ENCODE data around the gene ITGAX.
"Not testable (repeated sequence)": the region's sequence is repeated elsewhere in the genome, so short reads cannot be mapped to it uniquely, and the experiment has no call there.

The ITGAX gene

DNA sequence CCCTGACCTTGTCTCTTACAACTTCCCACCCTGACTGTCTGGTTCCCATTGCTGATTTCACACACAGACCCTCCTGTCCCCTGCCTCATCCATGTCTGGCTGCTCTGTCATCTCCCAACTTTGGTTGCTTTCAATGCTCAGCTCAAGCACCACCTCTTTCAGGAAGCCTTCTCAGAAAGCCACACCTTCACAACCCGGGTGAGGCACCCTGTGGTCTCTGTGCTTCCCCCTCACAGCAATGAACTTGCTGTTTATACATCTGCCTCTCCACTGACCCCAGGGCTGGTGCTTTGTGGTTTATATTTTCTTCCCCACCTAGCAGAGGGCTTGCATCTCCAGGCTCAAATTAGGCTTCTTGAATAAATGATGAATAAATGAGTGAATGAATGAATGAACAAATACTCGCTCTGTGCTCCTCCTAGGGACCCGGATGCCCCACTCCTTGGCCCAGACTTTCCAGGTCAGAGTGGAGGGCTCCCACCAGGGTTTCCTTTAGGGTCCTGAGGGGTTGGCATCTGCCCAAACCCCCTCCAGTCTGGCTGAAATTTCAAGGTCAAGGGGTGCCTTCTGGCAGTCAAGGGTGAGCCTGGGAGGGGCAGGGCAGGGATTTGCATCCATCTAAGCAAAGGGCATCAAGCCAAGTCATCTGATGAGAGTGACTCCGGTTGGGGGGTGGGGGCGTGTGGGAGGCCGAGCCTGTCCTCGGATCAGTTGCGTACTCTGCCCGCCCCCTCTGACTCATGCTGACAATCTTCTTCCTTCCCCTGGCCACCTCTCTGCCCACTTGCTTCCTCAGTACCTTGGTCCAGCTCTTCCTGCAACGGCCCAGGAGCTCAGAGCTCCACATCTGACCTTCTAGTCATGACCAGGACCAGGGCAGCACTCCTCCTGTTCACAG, at the start of gene ITGAX:
TSS of gene ITGAX (plus strand) at position 783 of the 898 bp plus-strand sequence. CDS start at position 862, 79 bp downstream.
- in situ Hi-C loops (cut with HindIII; ENCODE audit: low sequenced_read_pairs), result no loop called here

DNA sequence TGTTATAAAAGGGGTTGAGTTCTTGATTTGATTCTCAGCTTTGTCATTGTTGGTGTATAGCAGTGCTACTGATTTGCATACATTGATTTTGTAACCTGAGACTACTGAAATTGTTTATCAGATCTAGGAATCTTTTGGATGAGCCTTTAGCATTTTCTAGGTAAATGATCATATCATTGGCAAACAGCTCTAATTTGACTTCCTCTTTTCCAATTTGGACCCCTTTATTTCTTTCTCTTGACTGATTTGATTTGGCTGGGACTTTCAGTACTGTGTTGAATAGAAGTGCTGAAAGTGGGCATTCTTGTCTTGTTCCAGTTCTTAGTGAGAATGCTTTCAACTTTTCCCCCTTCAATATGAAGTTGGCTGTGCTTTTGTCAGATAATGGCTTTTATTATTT, 49.8 kb upstream of the ITGAX start:
- in situ Hi-C loops (cut with HindIII; ENCODE audit: low sequenced_read_pairs), result no loop called here

DNA sequence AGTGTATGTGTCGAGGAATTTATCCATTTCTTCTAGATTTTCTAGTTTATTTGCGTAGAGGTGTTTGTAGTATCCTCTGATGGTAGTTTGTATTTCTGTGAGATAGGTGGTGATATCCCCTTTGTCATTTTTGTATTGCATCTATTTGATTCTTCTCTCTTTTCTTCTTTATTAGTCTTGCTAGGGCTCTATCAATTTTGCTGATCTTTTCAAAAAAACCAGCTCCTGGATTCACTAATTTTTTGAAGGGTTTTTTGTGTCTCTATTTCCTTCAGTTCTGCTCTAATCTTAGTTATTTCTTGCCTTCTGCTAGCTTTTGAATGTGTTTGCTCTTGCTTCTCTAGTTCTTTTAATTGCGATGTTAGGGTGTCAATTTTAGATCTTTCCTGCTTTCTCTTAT, 46.6 kb upstream of the ITGAX start:
- in situ Hi-C loops (cut with HindIII; ENCODE audit: low sequenced_read_pairs), result not testable (repeated sequence)

DNA sequence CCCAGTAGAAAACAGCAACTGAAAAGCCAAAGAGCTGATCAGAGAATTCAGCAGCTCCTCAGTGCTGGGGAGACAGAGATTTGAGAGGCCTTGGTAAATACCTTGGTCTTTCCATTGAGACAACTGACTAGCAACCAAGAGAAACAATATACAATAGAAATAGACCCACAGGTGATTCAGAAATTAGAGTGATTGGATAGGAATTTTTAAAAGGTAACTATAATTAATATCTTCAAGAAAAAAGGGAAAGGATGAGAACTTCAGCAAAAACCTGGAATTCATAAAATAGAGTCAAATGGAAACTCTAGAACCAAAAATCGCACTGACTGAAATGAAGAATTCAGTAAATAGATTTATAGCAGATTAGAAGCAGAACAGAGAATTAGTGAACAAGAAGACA, 32.5 kb upstream of the ITGAX start:
- in situ Hi-C loops (cut with HindIII; ENCODE audit: low sequenced_read_pairs), result no loop called here

DNA sequence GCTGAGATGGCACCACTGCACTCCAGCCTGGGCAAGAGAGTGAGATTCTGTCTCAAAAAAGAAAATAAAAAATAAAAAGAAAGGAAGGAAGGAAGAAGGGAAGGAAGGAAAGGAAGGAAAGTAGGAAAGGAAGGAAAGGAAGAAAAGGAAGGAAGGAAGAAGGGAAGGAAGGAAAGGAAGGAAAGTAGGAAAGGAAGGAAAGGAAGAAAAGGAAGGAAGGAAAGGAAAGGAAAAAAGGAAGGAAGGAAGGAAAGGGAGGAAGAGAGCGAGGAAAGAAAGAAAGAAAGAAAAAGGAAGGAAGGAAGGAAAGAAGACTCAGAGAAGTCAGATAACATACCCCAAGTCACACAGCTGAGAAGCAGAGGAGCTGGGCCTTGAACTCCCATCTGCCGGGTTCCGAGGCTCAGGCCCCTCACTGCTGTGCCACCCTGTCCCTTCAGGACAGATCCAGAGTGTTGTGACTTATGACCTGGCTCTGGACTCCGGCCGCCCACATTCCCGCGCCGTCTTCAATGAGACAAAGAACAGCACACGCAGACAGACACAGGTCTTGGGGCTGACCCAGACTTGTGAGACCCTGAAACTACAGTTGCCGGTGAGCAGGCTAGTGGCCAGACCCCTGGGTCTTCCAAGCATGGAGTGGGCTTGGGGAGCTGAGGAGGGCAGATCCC, 30.9 kb upstream of the ITGAX start:
- in situ Hi-C loops (cut with HindIII; ENCODE audit: low sequenced_read_pairs), result no loop called here

DNA sequence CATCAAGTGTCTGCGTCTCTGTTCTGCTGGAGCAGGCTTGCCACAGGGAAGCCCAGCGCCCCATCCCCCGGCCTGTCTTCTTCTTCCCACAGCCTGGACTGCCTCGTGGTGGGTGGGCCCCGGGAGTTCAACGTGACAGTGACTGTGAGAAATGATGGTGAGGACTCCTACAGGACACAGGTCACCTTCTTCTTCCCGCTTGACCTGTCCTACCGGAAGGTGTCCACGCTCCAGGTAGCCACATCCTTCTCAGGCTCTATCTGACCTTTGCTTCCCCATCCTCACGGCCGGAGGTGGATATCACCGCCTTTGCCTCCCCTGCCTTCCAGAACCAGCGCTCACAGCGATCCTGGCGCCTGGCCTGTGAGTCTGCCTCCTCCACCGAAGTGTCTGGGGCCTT, 29.8 kb upstream of the ITGAX start:
- in situ Hi-C loops (cut with HindIII; ENCODE audit: low sequenced_read_pairs), result no loop called here

DNA sequence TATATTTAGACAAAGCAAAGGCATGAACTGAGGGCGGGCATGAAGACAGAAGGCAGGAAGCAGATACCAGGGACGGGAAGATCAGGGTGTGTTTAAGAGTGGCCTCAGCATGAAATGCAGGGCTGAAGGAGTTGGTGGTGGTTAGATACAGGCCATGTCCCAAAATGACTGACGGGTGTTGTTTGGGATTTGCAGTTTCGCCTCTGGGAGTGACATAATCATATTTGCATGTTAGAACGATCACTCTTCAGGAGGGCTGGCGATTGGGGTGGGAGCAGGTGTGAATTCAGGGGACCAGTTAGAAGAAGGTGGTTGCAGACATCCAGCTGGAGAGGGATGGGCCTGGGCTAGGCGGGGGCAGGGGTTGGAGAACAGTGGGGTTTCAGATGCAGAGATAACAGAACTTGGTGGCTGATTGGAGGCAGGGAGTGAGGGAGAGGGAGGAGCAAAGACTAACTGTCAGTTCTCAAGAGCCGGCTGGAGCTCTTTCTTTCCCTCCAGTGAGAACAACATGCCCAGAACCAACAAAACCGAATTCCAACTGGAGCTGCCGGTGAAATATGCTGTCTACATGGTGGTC, 27.2 kb upstream of the ITGAX start:
- in situ Hi-C loops (cut with HindIII; ENCODE audit: low sequenced_read_pairs), result no loop called here

DNA sequence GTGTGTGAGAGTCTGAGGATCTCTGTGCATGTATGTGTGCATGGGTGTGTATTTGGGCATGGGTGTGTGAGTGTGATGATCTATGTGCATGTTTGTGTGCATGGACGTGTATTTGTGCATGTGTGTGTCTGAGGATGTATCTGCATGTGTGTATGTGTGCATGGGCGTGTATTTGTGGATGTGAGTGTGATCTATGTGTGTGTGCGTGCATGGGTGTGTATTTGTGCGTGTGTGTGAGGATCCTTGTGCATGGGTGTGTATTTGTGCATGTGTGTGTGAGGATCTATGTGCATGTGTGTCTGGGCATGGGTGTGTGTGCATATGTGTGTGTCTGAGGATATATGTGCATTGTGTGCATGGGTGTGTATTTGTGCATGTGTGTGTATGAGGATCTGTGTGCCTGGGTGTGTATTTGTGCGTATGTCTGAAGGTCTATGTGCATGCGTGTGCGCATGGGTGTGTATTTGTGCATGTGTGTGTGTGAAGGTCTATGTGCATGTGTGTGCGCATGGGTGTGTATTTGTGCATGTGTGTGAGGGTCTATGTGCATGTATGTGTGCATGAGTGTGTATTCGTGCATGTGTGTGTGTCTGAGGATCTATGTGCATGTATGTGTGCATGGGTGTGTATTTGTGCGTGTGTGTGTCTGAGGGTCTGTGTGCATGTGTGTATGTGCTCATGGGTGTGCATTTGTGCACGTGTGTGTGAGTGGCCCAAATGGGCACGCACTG, 26.5 kb upstream of the ITGAX start:
- in situ Hi-C loops (cut with HindIII; ENCODE audit: low sequenced_read_pairs), result no loop called here

DNA sequence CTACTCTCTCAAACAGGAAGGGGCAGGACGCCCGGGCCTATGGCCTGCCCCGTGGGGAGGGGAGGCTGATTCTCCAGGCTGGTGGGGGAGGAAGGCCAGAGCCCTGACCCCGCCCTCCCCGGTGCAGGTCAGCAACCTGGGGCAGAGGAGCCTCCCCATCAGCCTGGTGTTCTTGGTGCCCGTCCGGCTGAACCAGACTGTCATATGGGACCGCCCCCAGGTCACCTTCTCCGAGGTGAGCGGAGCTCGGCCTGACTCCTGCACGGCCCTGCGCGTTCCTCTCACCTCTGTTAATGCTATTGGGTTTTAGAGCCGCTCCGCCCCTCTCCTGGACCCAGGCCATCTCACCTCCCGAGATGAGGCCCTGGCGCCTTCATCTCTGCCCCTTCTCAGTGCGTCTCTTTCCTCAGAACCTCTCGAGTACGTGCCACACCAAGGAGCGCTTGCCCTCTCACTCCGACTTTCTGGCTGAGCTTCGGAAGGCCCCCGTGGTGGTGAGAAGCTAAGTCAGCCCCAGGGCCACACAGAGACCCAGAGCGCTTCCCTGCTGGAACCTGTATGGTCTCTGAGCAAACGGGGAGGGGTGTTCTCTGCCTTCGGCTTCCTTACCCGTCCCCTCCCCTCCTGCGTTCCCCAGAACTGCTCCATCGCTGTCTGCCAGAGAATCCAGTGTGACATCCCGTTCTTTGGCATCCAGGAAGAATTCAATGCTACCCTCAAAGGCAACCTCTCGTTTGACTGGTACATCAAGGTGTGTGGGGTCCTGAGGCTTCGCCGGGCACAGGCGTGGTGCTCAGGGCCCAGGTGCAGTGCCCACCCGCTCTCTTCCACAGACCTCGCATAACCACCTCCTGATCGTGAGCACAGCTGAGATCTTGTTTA, 25.1 kb upstream of the ITGAX start:
- in situ Hi-C loops (cut with HindIII; ENCODE audit: low sequenced_read_pairs), result no loop called here

DNA sequence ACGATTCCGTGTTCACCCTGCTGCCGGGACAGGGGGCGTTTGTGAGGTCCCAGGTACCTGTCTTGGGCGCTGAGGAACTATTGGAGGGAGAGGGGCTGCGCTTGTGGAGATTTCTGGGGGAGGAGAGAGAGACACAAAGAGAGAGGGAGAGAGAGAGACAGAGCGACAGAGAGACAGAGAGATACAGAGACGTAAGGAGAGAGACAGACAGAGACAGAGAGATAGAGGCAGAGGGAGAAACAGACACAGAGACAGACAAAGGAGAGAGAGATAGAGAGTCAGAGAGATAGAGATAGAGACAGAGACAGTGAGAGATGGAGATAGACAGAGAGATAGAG, 24.5 kb upstream of the ITGAX start:
- in situ Hi-C loops (cut with HindIII; ENCODE audit: low sequenced_read_pairs), result no loop called here

DNA sequence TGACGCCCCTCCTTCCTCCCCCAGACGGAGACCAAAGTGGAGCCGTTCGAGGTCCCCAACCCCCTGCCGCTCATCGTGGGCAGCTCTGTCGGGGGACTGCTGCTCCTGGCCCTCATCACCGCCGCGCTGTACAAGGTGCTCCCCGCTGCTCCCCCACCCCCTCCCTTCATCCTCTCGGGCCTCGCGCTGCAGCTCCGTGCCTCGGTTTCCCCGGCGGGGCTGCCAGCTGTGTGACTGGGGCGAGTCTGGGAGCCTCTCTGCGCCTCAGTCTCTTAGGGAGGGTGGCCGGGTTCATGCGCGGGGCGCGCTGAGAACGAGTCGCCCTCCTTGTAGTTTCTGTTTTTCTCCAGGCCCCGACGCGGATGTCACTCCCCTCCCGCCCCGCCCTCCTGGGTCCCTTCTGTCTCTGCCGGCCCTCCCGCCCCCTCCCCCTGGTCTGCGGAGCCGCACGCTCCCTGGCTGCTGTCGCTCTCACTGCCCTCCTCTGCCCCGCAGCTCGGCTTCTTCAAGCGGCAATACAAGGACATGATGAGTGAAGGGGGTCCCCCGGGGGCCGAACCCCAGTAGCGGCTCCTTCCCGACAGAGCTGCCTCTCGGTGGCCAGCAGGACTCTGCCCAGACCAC, 23.7 kb upstream of the ITGAX start:
- in situ Hi-C loops (cut with HindIII; ENCODE audit: low sequenced_read_pairs), result no loop called here

DNA sequence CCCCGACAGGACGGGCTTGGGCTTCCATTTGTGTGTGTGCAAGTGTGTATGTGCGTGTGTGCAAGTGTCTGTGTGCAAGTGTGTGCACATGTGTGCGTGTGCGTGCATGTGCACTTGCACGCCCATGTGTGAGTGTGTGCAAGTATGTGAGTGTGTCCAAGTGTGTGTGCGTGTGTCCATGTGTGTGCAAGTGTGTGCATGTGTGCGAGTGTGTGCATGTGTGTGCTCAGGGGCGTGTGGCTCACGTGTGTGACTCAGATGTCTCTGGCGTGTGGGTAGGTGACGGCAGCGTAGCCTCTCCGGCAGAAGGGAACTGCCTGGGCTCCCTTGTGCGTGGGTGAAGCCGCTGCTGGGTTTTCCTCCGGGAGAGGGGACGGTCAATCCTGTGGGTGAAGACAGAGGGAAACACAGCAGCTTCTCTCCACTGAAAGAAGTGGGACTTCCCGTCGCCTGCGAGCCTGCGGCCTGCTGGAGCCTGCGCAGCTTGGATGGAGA, 23.1 kb upstream of the ITGAX start:
- in situ Hi-C loops (cut with HindIII; ENCODE audit: low sequenced_read_pairs), result no loop called here

DNA sequence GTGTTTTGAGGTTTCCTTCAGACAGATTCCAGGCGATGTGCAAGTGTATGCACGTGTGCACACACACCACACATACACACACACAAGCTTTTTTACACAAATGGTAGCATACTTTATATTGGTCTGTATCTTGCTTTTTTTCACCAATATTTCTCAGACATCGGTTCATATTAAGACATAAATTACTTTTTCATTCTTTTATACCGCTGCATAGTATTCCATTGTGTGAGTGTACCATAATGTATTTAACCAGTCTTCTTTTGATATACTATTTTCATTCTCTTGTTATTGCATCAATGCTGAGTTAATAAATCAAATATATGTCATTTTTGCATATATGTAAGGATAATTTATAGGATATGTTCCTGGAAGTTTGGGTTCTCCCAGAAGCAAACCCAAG, 22.4 kb upstream of the ITGAX start:
- in situ Hi-C loops (cut with HindIII; ENCODE audit: low sequenced_read_pairs), result no loop called here

DNA sequence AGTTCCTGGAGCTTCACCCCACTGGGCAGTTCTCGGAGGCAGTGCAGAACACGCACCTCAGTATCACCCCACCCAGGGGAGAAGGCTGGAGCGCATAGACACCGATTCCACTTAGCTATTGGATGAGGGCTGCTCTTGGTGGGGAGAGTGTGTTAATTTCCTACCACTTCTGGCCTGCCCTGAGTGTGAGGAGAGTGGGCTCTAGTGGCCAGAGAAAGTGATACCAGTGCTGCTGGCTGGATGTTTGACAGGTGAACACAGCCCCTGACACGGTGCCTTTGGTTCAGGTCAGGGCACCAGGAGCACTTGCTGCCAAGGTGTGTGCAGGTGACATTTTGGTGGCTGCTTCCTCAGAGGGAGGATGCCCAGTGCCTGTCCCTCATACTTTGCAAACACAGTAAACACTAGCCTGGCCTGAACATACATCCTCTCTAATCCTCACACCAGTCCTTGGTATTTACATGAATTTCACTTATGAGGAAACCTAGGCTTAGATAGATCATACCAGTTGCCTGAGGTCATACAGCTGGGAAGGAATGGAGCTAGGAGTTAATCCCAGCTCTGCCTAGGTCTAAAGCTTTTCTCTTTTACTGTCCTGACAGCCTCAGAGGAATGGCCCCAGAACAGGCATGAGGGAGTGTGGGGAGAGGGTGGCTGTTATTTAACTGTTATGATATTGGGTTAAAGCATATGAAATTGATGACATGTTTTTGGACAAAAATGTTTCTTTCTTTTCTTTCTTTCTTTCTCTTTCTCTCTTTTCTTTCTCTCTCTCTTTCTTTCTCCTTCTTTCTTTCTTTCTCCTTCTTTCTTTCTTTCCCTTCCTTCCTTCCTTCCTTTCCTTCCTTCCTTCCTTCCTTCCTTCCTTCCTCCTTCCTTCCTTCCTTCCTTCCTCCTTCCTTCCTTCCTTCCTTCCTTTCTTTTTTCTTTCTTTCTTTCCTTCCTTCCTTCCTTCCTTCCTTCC, 21.0 kb upstream of the ITGAX start:
- in situ Hi-C loops (cut with HindIII; ENCODE audit: low sequenced_read_pairs), result no loop called here

DNA sequence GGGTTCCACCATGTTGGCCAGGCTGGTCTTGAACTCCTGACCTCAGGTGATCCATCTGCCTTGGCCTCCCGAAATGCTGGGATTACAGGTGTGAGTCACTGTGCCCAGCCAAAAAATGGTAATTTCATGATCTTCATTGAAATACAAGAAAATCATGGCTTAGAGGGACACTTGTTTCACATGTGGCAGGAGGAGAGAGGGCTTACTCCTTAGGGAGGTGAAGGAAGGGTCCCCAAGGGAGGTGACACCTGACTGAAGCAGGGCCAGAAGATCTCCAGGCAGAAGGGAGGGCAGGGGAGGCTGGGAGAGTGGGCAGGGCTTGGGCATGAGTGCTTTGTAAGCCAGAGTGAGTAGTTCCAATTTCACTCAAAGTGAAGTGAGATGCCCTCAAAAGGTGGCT, 20.0 kb upstream of the ITGAX start:
- in situ Hi-C loops (cut with HindIII; ENCODE audit: low sequenced_read_pairs), result no loop called here

DNA sequence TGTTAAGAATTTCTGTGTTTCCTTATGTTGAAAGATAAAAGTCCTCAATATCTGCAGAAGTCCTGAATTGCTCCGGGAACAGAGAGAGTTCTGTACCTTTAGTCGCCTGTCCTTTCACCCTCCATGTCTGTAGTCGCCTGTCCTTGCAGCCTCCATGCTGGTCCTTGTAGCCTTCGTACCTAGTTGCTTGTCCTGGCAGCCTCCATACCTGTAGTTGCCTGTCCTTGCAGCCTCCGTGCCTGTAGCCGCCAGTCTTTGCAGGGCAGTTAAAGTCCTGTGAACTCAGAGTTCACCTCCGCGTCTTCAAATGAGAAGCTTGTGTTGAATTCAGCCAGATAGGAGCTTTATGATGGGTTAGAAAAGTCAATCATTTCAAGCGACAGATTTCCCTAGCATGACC, 19.5 kb upstream of the ITGAX start:
- in situ Hi-C loops (cut with HindIII; ENCODE audit: low sequenced_read_pairs), result no loop called here

DNA sequence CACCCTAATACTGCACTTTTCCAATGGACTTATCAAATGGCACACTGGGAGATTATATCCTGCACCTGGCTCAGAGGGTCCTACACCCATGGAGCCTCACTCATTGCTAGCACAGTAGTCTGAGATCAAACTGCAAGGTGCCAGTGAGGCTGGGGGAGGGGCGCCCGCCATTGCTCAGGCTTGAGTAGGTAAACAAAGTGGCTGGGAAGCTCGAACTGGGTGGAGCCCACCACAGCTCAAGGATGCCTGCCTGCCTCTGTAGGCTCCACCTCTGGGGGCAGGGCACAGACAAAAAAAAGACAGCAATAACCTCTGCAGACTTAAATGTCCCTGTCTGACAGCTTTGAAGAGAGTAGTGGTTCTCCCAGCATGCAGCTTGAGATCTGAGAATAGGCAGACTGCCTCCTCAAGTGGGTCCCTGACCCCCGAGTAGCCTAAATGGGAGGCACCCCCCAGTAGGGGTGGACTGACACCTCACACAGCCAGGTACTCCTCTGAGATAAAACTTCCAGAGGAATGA, 16.8 kb upstream of the ITGAX start:
- in situ Hi-C loops (cut with HindIII; ENCODE audit: low sequenced_read_pairs), result not testable (repeated sequence)

DNA sequence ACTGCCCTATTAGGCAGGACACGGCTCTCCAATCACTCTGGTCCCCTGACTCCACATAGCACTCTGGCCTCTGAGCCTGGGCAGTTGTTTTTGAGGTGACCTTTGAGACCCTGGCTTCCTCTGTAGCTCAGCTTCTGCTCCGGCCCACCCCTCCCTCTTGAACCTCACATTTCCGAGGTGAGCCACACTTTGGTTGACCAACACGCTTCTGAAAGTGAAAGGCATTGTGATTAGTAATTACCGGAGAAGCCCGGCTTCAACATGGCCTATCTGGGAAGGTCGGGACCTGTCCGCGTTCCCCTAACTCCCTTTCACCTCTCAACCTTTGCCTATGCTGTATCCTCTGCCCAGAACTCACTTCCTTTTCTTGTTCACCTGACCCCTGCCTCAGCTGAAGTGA, 10.3 kb upstream of the ITGAX start:
- in situ Hi-C loops (cut with HindIII; ENCODE audit: low sequenced_read_pairs), result no loop called here

All from DLD1 (cell line).